HG03025 (cell line): ENCODE results near the gene TRIM7.

Source experiments
- ATAC-seq: cut with Tn5 transposase; IDR thresholded peaks from one replicate; pipeline ENCODE4 v1.9.1; 2021; ENCODE audit warnings: mild to moderate bottlenecking, moderate library complexity; ENCODE audit not compliant: unreplicated experiment, low FRiP score

Gene TRIM7

DNA sequence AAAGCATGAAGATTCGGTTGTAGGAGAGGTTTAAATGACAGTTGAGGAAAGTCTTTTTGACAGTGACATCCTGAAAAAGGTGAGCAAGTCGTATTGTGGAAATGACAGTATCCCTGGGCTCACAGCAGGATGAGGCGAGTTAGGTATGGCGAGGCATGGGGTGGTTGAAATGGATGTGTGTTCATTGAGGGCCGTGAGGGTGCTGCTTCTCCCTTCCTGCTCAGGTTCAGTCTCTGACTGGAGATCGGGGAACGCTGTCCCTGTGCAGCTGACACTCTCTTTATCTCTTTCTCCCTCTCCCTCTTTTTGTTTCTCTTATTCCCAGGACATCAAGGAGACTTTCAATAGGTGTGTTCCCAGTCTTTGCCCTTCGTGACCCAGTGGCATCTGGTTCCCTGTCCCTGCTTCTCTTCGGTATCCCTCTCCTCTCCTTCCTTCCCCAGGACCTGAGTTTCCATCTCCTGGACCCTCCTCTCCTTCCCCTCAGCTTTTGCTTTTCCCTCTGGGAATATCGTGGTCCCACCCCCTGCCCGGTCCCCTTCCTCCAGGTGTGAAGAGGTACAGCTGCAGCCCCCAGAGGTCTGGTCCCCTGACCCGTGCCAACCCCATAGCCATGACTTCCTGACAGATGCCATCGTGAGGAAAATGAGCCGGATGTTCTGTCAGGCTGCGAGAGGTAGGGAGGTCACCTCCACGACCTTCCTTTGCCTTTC is 28.2 kb upstream of the TRIM7 start:
- ATAC-seq: no peak

DNA sequence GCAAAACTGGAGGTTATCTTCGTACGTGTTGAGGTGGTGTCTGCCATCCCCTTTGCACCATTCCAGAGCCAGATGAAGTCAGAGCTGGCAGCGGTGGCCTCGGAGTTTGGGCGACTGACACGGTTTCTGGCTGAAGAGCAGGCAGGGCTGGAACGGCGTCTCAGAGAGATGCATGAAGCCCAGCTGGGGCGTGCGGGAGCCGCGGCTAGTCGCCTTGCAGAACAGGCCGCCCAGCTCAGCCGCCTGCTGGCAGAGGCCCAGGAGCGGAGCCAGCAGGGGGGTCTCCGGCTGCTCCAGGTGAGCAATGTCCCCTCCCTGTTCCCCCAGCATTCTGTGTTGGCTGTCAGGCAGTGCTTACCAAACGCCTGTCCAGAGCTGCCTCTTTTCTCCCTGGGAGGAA is 27.6 kb upstream of the TRIM7 start:
- ATAC-seq: no peak

GRCh38 chr5:181231432-181231831 is 26.4 kb upstream of the TRIM7 start:
- no peak for ATAC-seq

GRCh38 chr5:181230551-181230950 is 25.6 kb upstream of the TRIM7 start:
- no peak for ATAC-seq

- no peak for ATAC-seq
These were observed 25.0 kb upstream of the TRIM7 start for GRCh38 chr5:181229996-181230395.

DNA sequence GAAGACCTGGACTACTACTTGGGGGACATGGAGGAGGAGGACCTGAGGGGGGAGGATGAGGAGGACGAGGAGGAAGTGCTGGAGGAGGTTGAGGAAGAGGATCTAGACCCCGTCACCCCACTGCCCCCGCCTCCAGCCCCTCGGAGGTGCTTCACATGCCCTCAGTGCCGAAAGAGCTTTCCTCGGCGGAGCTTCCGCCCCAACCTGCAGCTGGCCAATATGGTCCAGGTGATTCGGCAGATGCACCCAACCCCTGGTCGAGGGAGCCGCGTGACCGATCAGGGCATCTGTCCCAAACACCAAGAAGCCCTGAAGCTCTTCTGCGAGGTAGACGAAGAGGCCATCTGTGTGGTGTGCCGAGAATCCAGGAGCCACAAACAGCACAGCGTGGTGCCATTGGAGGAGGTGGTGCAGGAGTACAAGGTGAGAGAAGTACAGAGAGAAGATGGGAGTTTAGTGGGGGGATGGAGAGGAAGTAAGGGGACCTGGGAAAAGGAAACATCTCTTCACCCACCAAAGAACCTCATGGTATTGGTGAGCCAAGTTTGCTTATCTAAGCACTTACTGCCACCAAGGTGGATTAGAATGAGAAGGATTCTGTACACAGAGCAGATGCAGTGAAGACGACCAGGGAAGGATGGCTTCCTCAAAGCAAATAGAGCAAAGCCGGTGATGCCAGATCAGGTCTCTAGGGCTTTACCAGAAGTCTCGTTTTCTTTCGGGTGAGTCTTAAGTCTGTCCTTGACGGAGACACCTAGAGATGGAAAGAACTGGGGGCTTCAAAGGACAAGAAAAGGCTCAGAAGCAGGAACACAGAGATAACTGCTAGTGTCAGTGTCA is 19.6 kb upstream of the TRIM7 start:
- no peak for ATAC-seq

DNA sequence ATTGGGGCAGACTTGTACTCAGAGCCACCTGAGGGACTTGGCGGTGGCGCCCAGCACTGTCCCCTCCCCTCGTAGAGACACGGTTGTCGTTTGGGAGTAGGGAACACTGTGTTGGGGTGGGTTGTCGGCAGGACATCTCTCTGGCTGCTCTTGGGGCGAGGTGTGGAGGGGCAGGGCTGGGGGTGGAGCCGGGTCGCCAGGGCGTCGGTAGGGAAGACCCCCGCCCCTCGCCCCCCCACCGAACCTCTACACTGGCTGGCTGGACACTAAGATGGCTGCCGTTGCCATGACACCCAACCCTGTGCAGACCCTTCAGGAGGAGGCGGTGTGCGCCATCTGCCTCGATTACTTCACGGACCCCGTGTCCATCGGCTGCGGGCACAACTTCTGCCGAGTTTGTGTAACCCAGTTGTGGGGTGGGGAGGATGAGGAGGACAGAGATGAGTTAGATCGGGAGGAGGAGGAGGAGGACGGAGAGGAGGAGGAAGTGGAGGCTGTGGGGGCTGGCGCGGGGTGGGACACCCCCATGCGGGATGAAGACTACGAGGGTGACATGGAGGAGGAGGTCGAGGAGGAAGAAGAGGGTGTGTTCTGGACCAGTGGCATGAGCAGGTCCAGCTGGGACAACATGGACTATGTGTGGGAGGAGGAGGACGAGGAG is 18.9 kb upstream of the TRIM7 start:
- no peak for ATAC-seq

- peak; percentile 75 for ATAC-seq
These were observed 18.2 kb upstream of the TRIM7 start, which contains the start of gene TRIM41 for GRCh38 chr5:181223058-181223728. Gene TRIM41, plus strand, starts transcription at chr5:181223281. Its CDS starts 719 bp downstream, at chr5:181224000.

- ATAC-seq: no peak
These were observed 17.6 kb upstream of the TRIM7 start for GRCh38 chr5:181222630-181223057.

- ATAC-seq: no peak
These were observed 17.0 kb upstream of the TRIM7 start for GRCh38 chr5:181221792-181222629.

GRCh38 chr5:181221105-181221791 is 16.3 kb upstream of the TRIM7 start:
- ATAC-seq: no peak

DNA sequence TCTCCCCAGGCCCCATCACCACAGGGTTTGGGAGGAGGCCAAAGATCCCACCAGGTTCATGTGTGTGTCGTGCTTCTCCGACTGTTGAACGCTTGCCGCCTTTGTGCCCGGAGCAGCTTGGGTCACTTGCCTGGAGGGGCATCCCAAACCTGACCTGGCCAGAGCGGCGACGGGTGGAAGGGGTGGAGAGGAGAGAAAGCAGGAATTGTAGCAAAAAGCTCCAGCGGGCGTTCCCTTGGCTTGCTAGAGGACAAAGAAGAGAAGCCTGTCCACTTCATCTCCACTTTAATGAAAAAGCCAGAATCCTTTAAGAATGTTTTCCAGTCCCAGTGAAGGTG is 15.2 kb upstream of the TRIM7 start:
- no peak for ATAC-seq

- no peak for ATAC-seq
These were observed 14.5 kb upstream of the TRIM7 start for GRCh38 chr5:181219262-181220177.

DNA sequence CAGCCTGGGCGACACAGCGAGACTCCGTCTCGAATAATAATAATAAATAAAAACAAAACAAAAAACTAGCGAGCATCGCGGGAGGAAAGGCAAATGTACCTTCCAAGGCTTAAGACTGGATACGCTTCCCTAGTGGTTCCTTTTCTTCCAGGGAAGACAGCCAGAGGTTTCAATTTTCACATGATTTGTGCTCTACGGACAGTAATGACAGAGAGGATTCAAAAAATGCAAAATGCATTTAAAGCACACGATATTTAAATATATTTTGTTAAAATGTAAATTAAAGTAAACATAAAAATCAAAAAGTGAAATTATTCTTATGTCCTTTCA is 13.8 kb upstream of the TRIM7 start:
- ATAC-seq: no peak

DNA sequence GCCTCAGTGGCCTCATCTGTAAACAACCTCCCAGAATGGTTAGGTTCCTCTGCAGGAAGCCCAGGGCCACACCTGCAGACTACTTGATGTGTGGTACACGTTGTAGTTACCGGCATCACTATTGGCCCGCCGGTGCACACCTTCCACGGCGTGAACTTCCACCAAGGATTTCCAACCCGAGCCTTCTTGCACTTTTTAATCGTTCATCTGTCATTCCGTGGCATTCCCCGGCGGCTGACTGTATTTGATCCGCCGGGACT is 12.7 kb upstream of the TRIM7 start:
- peak; percentile 12 for ATAC-seq

GRCh38 chr5:181217111-181217802 is 12.3 kb upstream of the TRIM7 start:
- ATAC-seq: peak; percentile 28

DNA sequence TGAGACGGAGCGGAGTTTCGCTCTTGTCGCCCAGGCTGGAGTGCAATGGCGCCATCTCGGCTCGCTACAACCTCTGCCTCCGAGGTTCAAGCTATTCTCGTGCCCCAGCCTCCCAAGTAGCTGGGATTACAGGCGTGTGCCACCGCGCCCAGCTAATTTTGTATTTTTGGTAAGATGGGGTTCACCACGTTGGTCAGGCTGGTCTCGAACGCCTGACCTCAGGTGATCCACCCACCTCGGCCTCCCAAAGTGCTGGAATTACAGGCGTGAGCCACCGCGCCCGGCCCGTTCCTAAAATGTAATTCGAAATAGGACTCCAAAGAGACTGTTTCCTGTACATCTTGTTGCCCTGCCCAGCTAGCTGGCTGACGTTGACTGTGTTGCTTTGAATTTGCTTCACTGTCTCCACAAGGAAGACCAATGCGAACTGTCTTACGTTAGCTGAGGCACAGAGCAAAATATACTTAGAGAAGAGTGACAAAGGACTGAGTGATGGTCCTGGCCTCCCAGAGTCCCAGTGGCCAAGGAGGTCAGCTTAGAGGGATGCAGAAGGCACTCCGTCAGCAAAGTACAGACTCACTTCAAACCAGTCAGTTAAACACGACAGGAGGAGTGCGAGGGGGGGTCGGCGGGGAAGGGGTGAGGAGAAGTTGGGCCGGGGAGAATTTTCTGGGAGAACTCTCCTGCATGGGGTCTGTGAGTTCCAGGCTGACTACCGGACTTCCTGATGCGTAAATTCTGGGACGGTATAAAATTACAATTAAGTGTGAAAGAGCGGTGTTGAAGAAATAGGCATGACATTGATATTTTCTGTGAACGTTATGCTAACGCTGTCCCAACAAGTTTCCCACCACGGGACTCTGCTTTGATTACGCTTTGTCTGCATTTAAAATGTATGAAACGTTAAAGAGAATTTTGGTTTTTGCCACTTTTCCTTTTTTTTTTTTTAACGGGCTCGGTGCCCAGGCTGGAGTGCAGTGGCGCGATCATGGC is 11.3 kb upstream of the TRIM7 start:
- no peak for ATAC-seq
